Dedifferentiated amniotic fluid mesenchymal stem cell (primary cell): Measurements from ENCODE around the gene GRK5.

ENCODE experiments used
- DNase-seq: peaks from one replicate; pipeline ENCODE4 v3.0.0-alpha.2; 2016; ENCODE audit errors: extremely low spot score

The GRK5 gene

GRCh38 chr10:119502209-119502608, 294.8 kb downstream of the GRK5 start:
- no peak for DNase-seq

GRCh38 chr10:119502618-119503155, 295.3 kb downstream of the GRK5 start:
- no peak for DNase-seq

- no peak for DNase-seq
Observed at GRCh38 chr10:119503821-119504220, 296.4 kb downstream of the GRK5 start.

- no peak for DNase-seq
Observed at GRCh38 chr10:119504651-119505050, 297.3 kb downstream of the GRK5 start.

- no peak for DNase-seq
Observed at GRCh38 chr10:119505131-119505551, 297.8 kb downstream of the GRK5 start.
